Caco-2 (cell line): ENCODE results near the gene RC3H2. TPM values are rescaled to one million over a fixed set of nuclear protein-coding genes. Genes with fewer than 3 reads are reported as not detected.

Experiments
- BruUV-seq: library from RNA; stranded (reverse); fragments of 400-500 nt; replicated peaks from 2 replicates; lab custom pipeline; 2021; lab: Mats Ljungman, UMichigan
- CTCF ChIA-PET: fragments of 300-600 bp; sonication (Branson Sonifier 250); formaldehyde crosslinking; loops from one replicate; lab custom pipeline; 2022; ENCODE audit warnings: antibody characterized with exemption; lab: Charles Lee
- POLR2A ChIA-PET: fragments of 300-600 bp; sonication (Branson Sonifier 250); formaldehyde crosslinking; loops from one replicate; lab custom pipeline; 2022; ENCODE audit warnings: antibody characterized with exemption; lab: Charles Lee
- DNase-seq, 2 experiments: peaks; one replicate each; pipeline versions ENCODE4 v3.0.0 to v3.0.0-alpha.2; 2020 to 2022
- H3K27me3 ChIP-seq: replicated peaks from 2 replicates; pipeline ENCODE4 v1.6.0; 2011; ENCODE audit warnings: low read length; ENCODE audit not compliant: control insufficient read depth, insufficient read depth
- H3K36me3 ChIP-seq: 2 replicates; pipeline ENCODE4 v1.5.1; 2011; ENCODE audit warnings: low read length; ENCODE audit not compliant: control insufficient read depth, insufficient read depth
- H3K4me1 ChIP-seq: fragments of 250-450 bp; sonication (Bioruptor Pico); 2 replicates; pipeline ENCODE4 v1.5.1; 2020; ENCODE audit warnings: mild to moderate bottlenecking
- H3K4me3 ChIP-seq: 2 replicates; pipeline ENCODE4 v1.5.1; 2011; ENCODE audit warnings: low read depth, mild to moderate bottlenecking, control low read depth, low read length
- H3K9me3 ChIP-seq: fragments of 250-450 bp; sonication (Bioruptor Pico); 2 replicates; pipeline ENCODE4 v1.5.1; 2020; ENCODE audit warnings: mild to moderate bottlenecking, moderate library complexity
- H3K27ac Mint-ChIP-seq: one replicate; pipeline ENCODE4 v1.8.0; 2022; ENCODE audit warnings: mixed read lengths; ENCODE audit not compliant: unreplicated experiment
- H3K27me3 Mint-ChIP-seq: one replicate; pipeline ENCODE4 v1.8.0; 2022; ENCODE audit warnings: mixed read lengths; ENCODE audit not compliant: insufficient read depth, unreplicated experiment
- H3K36me3 Mint-ChIP-seq: one replicate; pipeline ENCODE4 v1.8.0; 2022; ENCODE audit warnings: mild to moderate bottlenecking, mixed read lengths; ENCODE audit not compliant: insufficient read depth, unreplicated experiment
- H3K4me1 Mint-ChIP-seq: one replicate; pipeline ENCODE4 v1.8.0; 2022; ENCODE audit warnings: low read depth, mixed read lengths; ENCODE audit not compliant: unreplicated experiment
- H3K4me3 Mint-ChIP-seq: one replicate; pipeline ENCODE4 v1.8.0; 2022; ENCODE audit warnings: mild to moderate bottlenecking, moderate library complexity, mixed read lengths; ENCODE audit not compliant: unreplicated experiment
- H3K9me3 Mint-ChIP-seq: one replicate; pipeline ENCODE4 v1.8.0; 2022; ENCODE audit warnings: mixed read lengths; ENCODE audit not compliant: unreplicated experiment
- intact Hi-C: fragments of 100-400 bp; cut with micrococcal nuclease; formaldehyde crosslinking; loops from one replicate; pipeline ENCODE4 v1.10.0; 2022; ENCODE audit not compliant: unreplicated experiment
- total RNA-seq: library from RNA; stranded (reverse); gene quantifications from 2 replicates; pipeline ENCODE4 v1.2.3, GENCODE V29; 2022
- TF ChIP-seq, protein P1 (sequence below), 2 experiments: fragments of 200-600 bp in 1 of 2; IDR thresholded peaks; 1 replicate in 1 of 2; 2 replicates in 1 of 2; pipeline versions ENCODE4 v1.5.1 to v1.8.0; 2011 to 2022; ENCODE audit warnings: antibody characterized with exemption in 1 of 2, control low read depth in 1 of 2, inconsistent platforms in 1 of 2, low read depth in 1 of 2, low read length in 1 of 2, mild to moderate bottlenecking in 1 of 2, moderate library complexity in 1 of 2; ENCODE audit not compliant: insufficient read depth in 1 of 2, severe bottlenecking in 1 of 2, unreplicated experiment in 1 of 2

The RC3H2 gene
- total RNA-seq, 1 experiment from 2014 or later, result 53.8 TPM

- no peak overlapping the region for H3K4me3 Mint-ChIP-seq
- CTCF ChIA-PET, result no interaction called here
These were observed 45.9 kb upstream of the RC3H2 start for GRCh38 chr9:122951056-122951455.

GRCh38 chr9:122950263-122950662, 45.1 kb upstream of the RC3H2 start:
- TF ChIP-seq, protein P1, sequence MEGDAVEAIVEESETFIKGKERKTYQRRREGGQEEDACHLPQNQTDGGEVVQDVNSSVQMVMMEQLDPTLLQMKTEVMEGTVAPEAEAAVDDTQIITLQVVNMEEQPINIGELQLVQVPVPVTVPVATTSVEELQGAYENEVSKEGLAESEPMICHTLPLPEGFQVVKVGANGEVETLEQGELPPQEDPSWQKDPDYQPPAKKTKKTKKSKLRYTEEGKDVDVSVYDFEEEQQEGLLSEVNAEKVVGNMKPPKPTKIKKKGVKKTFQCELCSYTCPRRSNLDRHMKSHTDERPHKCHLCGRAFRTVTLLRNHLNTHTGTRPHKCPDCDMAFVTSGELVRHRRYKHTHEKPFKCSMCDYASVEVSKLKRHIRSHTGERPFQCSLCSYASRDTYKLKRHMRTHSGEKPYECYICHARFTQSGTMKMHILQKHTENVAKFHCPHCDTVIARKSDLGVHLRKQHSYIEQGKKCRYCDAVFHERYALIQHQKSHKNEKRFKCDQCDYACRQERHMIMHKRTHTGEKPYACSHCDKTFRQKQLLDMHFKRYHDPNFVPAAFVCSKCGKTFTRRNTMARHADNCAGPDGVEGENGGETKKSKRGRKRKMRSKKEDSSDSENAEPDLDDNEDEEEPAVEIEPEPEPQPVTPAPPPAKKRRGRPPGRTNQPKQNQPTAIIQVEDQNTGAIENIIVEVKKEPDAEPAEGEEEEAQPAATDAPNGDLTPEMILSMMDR (IDR thresholded peaks at IDR 0.05; ENCODE audit: insufficient read depth in 1 of 2, low read depth in 1 of 2, low read length in 1 of 2, severe bottlenecking in 1 of 2, unreplicated experiment in 1 of 2), result no peak
- no TSS peak for BruUV-seq
- H3K4me3 Mint-ChIP-seq, result no peak overlapping the region
- POLR2A ChIA-PET, result no interaction called here
- DNase-seq, result no peak
- intact Hi-C loops, result no loop called here
- peaks cover 5% of the 10 kb centered on the region for H3K36me3 Mint-ChIP-seq
- Histone ChIP-seq H3K36me3 (no peaks in the 10 kb centered on the region), H3K4me3 (no peak overlapping the region), H3K27me3 (no peaks in the 10 kb centered on the region), H3K9me3 (no peaks in the 10 kb centered on the region), H3K4me1 (no peaks in the 10 kb centered on the region)
- CTCF ChIA-PET, result no interaction called here
- H3K4me1 Mint-ChIP-seq, result peaks cover 27% of the 10 kb centered on the region
- no peaks in the 10 kb centered on the region for H3K27me3 Mint-ChIP-seq
- H3K9me3 Mint-ChIP-seq, result no peaks in the 10 kb centered on the region
- H3K27ac Mint-ChIP-seq, result no peak overlapping the region

More at GRCh38 chr9:122951056-122951455, 45.9 kb upstream of the RC3H2 start:
- H3K4me1 ChIP-seq, result no peaks in the 10 kb centered on the region
- no peak for DNase-seq
- no TSS peak for BruUV-seq
- H3K9me3 ChIP-seq, result no peaks in the 10 kb centered on the region
- H3K9me3 Mint-ChIP-seq, result no peaks in the 10 kb centered on the region
- H3K36me3 Mint-ChIP-seq, result peaks cover 9% of the 10 kb centered on the region
- H3K27me3 Mint-ChIP-seq, result no peaks in the 10 kb centered on the region
- peaks cover 27% of the 10 kb centered on the region for H3K4me1 Mint-ChIP-seq
- POLR2A ChIA-PET, result no interaction called here
- no peak overlapping the region for H3K4me3 ChIP-seq
- H3K36me3 ChIP-seq, result no peaks in the 10 kb centered on the region
- TF ChIP-seq, protein P1 (IDR thresholded peaks at IDR 0.05; ENCODE audit: insufficient read depth in 1 of 2, low read depth in 1 of 2, low read length in 1 of 2, severe bottlenecking in 1 of 2, unreplicated experiment in 1 of 2), result no peak
- H3K27ac Mint-ChIP-seq, result no peak overlapping the region
- intact Hi-C loops, result no loop called here
- no peaks in the 10 kb centered on the region for H3K27me3 ChIP-seq

- CTCF ChIA-PET, result no interaction called here
- H3K27me3 Mint-ChIP-seq, result no peaks in the 10 kb centered on the region
- H3K27ac Mint-ChIP-seq, result no peak overlapping the region
- intact Hi-C loops, result no loop called here
- TF ChIP-seq, protein P1 (IDR thresholded peaks at IDR 0.05; ENCODE audit: insufficient read depth in 1 of 2, low read depth in 1 of 2, low read length in 1 of 2, severe bottlenecking in 1 of 2, unreplicated experiment in 1 of 2), result no peak
- POLR2A ChIA-PET, result no interaction called here
- peaks cover 22% of the 10 kb centered on the region for H3K4me1 Mint-ChIP-seq
- Histone ChIP-seq H3K9me3 (no peaks in the 10 kb centered on the region), H3K36me3 (no peaks in the 10 kb centered on the region), H3K4me1 (no peaks in the 10 kb centered on the region), H3K4me3 (no peak overlapping the region), H3K27me3 (no peaks in the 10 kb centered on the region)
- DNase-seq, result no peak
- H3K4me3 Mint-ChIP-seq, result no peak overlapping the region
- no peaks in the 10 kb centered on the region for H3K9me3 Mint-ChIP-seq
- H3K36me3 Mint-ChIP-seq, result peaks cover 10% of the 10 kb centered on the region
- BruUV-seq, result no TSS peak
These were observed 44.5 kb upstream of the RC3H2 start for GRCh38 chr9:122949696-122950095.
